Fibroblast of lung (primary cell): ENCODE results near the gene PIK3R2.

Experiments
- CTCF ChIP-seq, 2 donors: IDR thresholded peaks in 1 of 2; conservative IDR thresholded peaks in 1 of 2; 1 replicate in 1 of 2; 2 replicates in 1 of 2; pipeline ENCODE4 v1.5.1; 2011 to 2012; ENCODE audit warnings: low read length in 2 of 2, control low read depth in 1 of 2, inconsistent platforms in 1 of 2, low read depth in 1 of 2, mild to moderate bottlenecking in 1 of 2
- EZH2 ChIP-seq: IDR thresholded peaks from 2 replicates; pipeline ENCODE4 v1.5.1; 2012; ENCODE audit warnings: low read length, control low read depth, mild to moderate bottlenecking; ENCODE audit errors: missing control alignments

- TF ChIP-seq CTCF (conservative IDR thresholded peaks at IDR 0.05 in 1 of 2, IDR thresholded peaks at IDR 0.05 in 1 of 2; ENCODE audit: low read depth in 1 of 2, low read length in 2 of 2), result no peak
- no peak for TF ChIP-seq EZH2
These were observed 2.4 kb downstream of the PIK3R2 start for GRCh38 chr19:18155095-18156087.
